Skeletal muscle tissue (tissue), 4 donors: ENCODE results near the gene WNK2. TPM values are rescaled to one million over a fixed set of nuclear protein-coding genes. Genes with fewer than 3 reads are reported as not detected.

ENCODE experiments used
- H3K27ac ChIP-seq: one replicate; pipeline ENCODE4 v1.7.0; 2013; ENCODE audit warnings: mild to moderate bottlenecking, low read depth, low read length, inconsistent platforms
- H3K27me3 ChIP-seq, 3 donors: one replicate each; pipeline ENCODE4 v1.7.0; 2013; ENCODE audit warnings: low read length in 3 of 3; ENCODE audit not compliant: control insufficient read depth in 3 of 3, insufficient read depth in 3 of 3
- H3K36me3 ChIP-seq, 3 donors: one replicate each; pipeline ENCODE4 v1.7.0; 2013; ENCODE audit warnings: low read length in 3 of 3; ENCODE audit not compliant: control insufficient read depth in 3 of 3, insufficient read depth in 3 of 3
- H3K4me1 ChIP-seq, 3 donors: one replicate each; pipeline ENCODE4 v1.7.0; 2013; ENCODE audit warnings: low read length in 3 of 3, mild to moderate bottlenecking in 3 of 3; ENCODE audit not compliant: control insufficient read depth in 3 of 3, insufficient read depth in 3 of 3
- H3K4me3 ChIP-seq, 3 donors: one replicate each; pipeline ENCODE4 v1.7.0; 2013; ENCODE audit warnings: low read length in 3 of 3
- H3K9ac ChIP-seq, 3 donors: one replicate each; pipeline ENCODE4 v1.7.0; 2013; ENCODE audit warnings: low read length in 3 of 3, mild to moderate bottlenecking in 3 of 3, moderate library complexity in 2 of 3, low read depth in 1 of 3
- H3K9me3 ChIP-seq, 3 donors: one replicate each; pipeline ENCODE4 v1.7.0; 2013; ENCODE audit warnings: low read length in 3 of 3; ENCODE audit not compliant: control insufficient read depth in 3 of 3
- total RNA-seq: library from RNA; depleted of rRNA; stranded (reverse); fragments of >200 nt; gene quantifications from one replicate; pipeline ENCODE4 v1.2.3, GENCODE V29; 2014
- donor health status: Osteomylitis.

The WNK2 gene
- total RNA-seq, 1 donor from 2014 or later: 4.7 TPM

DNA sequence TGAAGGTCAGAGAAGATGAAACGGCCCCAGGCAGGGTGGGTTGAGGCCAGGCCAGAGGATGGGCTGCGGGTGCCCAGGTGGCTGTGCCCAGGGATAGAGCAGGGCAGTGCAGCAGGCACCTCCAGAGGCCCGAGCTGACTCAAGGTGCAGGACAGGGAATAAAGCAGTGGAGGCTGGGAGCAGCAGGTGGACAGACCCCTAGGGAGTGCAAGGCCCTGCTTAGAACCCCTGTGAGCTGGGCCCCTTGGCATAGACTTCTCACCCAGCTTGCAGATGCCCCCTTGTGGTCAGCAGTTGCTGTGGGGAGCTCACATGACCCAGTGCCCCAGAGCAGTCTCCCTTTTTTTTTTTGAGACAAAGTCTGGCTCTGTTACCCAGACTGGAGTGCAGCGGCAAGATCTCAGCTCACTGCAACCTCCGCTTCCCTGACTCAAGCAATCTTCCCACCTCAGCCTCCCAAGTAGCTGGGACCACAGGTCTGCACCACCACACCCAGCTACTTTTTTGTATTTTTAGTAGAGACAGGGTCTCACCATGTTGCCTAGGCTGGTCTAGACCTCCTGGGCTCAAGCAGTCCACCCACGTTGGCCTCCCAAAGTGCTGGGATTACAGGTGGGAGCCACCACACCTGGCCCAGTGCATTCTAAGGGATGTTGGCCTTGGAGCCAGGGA, 118.8 kb downstream of the WNK2 start:
- H3K4me3 ChIP-seq: no peak overlapping the region
- no peaks in the 10 kb centered on the region for H3K9me3 ChIP-seq
- no peaks in the 10 kb centered on the region for H3K36me3 ChIP-seq
- H3K27ac ChIP-seq: no peak overlapping the region
- H3K27me3 ChIP-seq: no peaks in the 10 kb centered on the region
- H3K9ac ChIP-seq: peak overlapping the region in 1 of 3 donors; percentile 66
- peaks cover 61 to 74% (median 71%) of the 10 kb centered on the region in 3 donors for H3K4me1 ChIP-seq

GRCh38 chr9:93303258-93303771, 119.4 kb downstream of the WNK2 start:
- no peaks in the 10 kb centered on the region for H3K9me3 ChIP-seq
- H3K9ac ChIP-seq: peak overlapping the region in 1 of 3 donors; percentile 75
- H3K36me3 ChIP-seq: no peaks in the 10 kb centered on the region
- H3K27me3 ChIP-seq: no peaks in the 10 kb centered on the region
- H3K4me3 ChIP-seq: no peak overlapping the region
- peaks cover 55 to 68% (median 65%) of the 10 kb centered on the region in 3 donors for H3K4me1 ChIP-seq
- no peak overlapping the region for H3K27ac ChIP-seq

- Histone ChIP-seq H3K27me3 (no peaks in the 10 kb centered on the region), H3K27ac (peak overlapping the region; percentile 4), H3K4me1 (peaks cover 48 to 61% (median 58%) of the 10 kb centered on the region in 3 donors), H3K4me3 (no peak overlapping the region), H3K9me3 (no peaks in the 10 kb centered on the region), H3K9ac (peak overlapping the region; percentile 6 to 75 (median 13)), H3K36me3 (no peaks in the 10 kb centered on the region)
Observed at GRCh38 chr9:93303806-93304573, 120.1 kb downstream of the WNK2 start.

- peaks cover 42 to 55% (median 53%) of the 10 kb centered on the region in 3 donors for H3K4me1 ChIP-seq
- H3K36me3 ChIP-seq: no peaks in the 10 kb centered on the region
- peak overlapping the region; percentile 4 for H3K27ac ChIP-seq
- H3K4me3 ChIP-seq: peak overlapping the region in 2 of 3 donors; percentile 9 to 56
- H3K9ac ChIP-seq: peak overlapping the region; percentile 6 to 75 (median 13)
- H3K9me3 ChIP-seq: no peaks in the 10 kb centered on the region
- H3K27me3 ChIP-seq: no peaks in the 10 kb centered on the region
Observed at GRCh38 chr9:93304574-93305496, 120.9 kb downstream of the WNK2 start.

- Histone ChIP-seq H3K27me3 (no peaks in the 10 kb centered on the region), H3K9ac (peak overlapping the region; percentile 1 to 75 (median 19)), H3K4me1 (peaks cover 38 to 48% (median 48%) of the 10 kb centered on the region in 3 donors), H3K36me3 (no peaks in the 10 kb centered on the region), H3K4me3 (peak overlapping the region in 2 of 3 donors; percentile 55 to 56), H3K9me3 (no peaks in the 10 kb centered on the region), H3K27ac (peak overlapping the region; percentile 38)
Observed at GRCh38 chr9:93305497-93306020, 121.6 kb downstream of the WNK2 start.

DNA sequence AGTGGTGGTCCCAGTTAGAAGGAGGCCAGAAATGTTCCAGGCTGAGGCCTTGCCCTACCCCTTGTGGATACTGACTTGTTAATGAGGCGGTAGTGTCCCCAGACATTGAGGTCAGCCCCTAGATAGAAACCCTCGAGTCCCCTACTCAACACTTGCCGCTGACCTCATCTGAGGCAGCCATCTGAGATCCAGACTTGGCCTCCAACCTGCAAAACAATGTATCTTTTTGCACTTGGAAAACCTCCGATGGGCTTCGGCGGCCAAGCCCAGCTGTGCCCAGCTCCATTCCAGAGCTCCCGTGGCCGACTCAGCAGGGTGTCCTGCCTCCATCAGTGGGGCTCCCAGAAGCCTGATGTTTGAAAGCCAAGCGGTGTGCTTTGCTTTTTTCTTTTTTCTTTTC, 122.1 kb downstream of the WNK2 start:
- peak overlapping the region in 2 of 3 donors; percentile 19 to 75 for H3K9ac ChIP-seq
- peak overlapping the region; percentile 38 for H3K27ac ChIP-seq
- no peaks in the 10 kb centered on the region for H3K9me3 ChIP-seq
- peaks cover 33 to 43% (median 43%) of the 10 kb centered on the region in 3 donors for H3K4me1 ChIP-seq
- peaks cover 0 to 1% (median 0%) of the 10 kb centered on the region in 3 donors for H3K36me3 ChIP-seq
- no peaks in the 10 kb centered on the region for H3K27me3 ChIP-seq
- H3K4me3 ChIP-seq: peak overlapping the region; percentile 24 to 56 (median 55)

DNA sequence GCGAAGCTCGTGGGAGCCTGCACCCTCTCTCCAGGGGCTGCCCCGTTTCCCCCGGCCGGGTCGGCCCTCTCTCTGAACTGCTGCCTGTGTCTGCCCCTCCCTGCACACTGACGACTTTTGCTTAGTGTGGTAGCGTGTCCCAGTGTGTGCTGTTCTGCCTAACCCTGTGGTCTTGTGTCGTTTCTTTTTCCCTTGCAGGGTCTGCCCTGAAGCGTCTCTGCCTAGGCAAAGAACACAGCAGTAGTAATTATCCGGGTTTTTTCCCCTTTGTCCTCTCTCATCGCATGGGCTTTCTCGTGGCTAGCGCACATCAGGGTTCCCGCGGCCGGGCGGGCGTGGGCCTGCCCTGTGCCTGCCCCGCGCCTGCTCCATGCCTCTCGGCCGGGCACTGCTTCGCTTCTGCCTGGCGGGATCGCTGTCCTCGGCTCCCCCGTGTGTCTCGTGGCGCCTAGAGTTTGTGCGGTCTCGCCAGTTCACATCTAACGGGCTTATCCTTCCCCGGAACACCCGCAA, 122.7 kb downstream of the WNK2 start:
- Histone ChIP-seq H3K27me3 (no peaks in the 10 kb centered on the region), H3K9ac (peak overlapping the region in 1 of 3 donors; percentile 75), H3K4me3 (no peak overlapping the region), H3K27ac (no peak overlapping the region), H3K4me1 (peaks cover 29 to 38% (median 37%) of the 10 kb centered on the region in 3 donors), H3K9me3 (no peaks in the 10 kb centered on the region), H3K36me3 (peaks cover 0 to 3% (median 0%) of the 10 kb centered on the region in 3 donors)

DNA sequence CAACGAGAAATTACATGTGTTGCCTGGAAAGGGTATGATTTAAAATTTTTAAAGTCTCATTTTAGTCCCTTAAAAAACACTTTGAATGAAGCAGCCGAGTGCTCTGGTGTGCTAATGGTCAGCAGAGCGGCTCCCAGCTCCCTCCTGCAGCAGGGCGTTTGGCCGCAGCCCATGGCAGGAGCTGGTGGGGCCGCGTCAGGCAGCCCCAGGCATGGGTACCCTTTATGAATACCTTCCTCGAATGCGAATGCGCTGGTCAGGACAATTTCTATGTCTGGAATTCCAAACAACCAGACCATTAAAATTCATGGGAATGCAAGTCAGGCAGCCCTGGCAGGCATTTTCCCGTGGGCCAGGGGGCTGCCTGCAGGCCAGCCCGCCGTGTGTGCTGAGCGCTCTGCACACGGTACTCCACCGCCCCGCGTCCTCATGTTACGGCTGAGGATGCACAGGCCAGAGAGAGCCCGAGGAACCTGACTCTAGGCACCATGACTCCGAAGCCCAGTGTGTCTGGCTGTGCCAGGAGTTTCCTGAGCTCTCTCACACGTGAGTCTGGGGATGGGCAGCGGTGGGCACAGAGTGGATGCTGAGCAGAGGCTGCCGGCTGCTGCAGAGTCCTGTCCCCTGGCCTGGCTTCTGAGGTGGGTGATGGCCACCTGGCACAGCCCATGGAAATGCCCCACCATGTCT, 123.7 kb downstream of the WNK2 start:
- no peaks in the 10 kb centered on the region for H3K27me3 ChIP-seq
- H3K27ac ChIP-seq: no peak overlapping the region
- no peak overlapping the region for H3K4me3 ChIP-seq
- H3K36me3 ChIP-seq: peaks cover 0 to 3% (median 0%) of the 10 kb centered on the region in 3 donors
- H3K4me1 ChIP-seq: peaks cover 26 to 37% (median 28%) of the 10 kb centered on the region in 3 donors
- H3K9me3 ChIP-seq: no peaks in the 10 kb centered on the region
- H3K9ac ChIP-seq: no peak overlapping the region
